GM12801 (cell line): ENCODE results near the gene MOCS1.

Experiments
- CTCF ChIP-seq: IDR thresholded peaks from one replicate; pipeline ENCODE4 v1.5.1; 2011; ENCODE audit warnings: control low read depth; ENCODE audit not compliant: insufficient read length; ENCODE audit errors: extremely low read depth

MOCS1 gene

GRCh38 chr6:39945626-39946025 is 11.4 kb upstream of the MOCS1 start:
- no peak for TF ChIP-seq CTCF

GRCh38 chr6:39942903-39943580 is 8.8 kb upstream of the MOCS1 start:
- no peak for TF ChIP-seq CTCF

DNA sequence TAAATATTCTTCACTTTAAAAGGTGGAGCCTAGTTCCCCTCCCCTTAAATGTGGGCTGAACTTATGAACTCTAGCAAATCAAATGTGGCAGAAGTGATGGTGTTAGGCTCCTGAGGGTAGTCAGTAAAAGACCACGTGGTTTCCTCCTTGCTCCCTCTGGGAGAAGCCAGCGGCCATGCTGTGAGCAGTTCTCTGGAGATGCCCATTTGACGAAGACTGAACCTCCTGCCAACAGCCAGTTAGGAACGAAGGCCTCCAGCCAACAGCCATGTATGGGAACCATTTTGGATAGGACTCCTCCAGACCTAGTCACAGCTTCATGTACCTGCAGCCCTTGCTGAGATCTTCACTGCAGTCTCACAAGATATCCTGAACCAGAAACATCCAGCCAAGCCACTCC is 7.6 kb upstream of the MOCS1 start:
- no peak for TF ChIP-seq CTCF

GRCh38 chr6:39941138-39941537 is 6.9 kb upstream of the MOCS1 start:
- TF ChIP-seq CTCF = no peak

DNA sequence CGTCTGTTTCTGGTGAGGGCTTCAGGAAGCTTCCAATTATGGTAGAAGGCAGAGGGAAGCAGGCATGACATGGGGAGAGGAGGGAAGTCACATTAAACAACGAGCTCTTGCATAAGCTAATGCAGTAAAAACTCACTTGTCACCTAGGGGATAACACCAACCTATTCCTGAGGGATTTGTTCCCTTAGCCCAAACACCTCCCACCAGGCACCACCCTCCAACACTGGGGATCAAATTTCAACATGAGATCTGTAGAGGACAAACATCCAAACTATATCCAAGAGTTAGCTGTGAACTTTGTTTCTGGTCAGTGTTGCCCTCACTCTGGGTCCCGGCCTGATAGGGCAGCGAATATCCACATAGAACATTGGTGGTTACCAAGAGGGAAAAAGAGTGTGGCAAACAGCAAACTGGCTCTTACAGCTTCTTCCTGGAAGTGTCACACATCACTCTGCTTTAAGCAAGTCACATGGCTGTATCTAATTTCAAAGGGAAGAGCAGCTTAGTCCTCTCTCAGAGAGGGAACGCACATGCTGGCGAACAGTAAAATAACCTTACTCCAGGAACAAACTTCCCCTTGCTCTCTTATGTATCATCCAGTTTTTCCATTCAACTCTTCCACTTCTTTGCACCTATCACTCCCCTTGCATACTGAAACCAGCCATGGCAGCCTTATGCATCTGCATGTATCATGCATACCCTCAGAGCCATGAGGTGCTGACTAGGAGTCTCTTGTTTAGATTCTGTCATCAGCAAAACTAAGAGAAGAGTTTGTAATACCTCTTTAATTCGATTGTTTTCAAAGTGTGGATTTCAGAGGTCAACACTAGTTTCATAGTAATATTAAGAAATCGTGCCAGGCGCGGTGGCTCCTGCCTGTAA is 4.8 kb upstream of the MOCS1 start:
- TF ChIP-seq CTCF = no peak

- TF ChIP-seq CTCF = no peak
These were observed 3.5 kb upstream of the MOCS1 start for GRCh38 chr6:39937686-39938333.

DNA sequence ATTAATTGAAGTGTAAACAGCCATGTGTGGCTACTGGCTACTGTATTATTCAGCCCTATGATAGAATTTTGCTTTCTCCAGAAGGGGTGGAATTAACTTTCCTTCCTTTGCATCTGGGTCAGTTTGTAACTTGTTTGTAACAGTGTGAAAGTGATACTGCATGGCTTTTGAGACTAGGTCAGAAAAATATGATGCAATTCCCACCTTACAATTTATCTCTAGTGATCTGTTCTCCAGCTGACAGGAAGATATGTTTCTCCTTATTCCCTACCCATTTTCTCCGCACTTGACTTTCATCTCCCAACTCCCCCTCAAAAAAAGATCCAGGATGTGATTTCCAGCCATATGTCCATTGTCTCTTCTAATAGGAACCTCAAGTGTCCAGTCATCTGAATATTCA is 2.6 kb upstream of the MOCS1 start:
- TF ChIP-seq CTCF = no peak
